Lung (tissue), 12 donors: ENCODE results near the gene TMEM174. TPM values are rescaled to one million over a fixed set of nuclear protein-coding genes. Genes with fewer than 3 reads are reported as not detected.

Experiments
- ATAC-seq: fragments of 200-7000 bp; cut with Tn5 transposase; one replicate; pipeline ENCODE4 v1.9.1; 2020; ENCODE audit warnings: moderate number of reproducible peaks; ENCODE audit not compliant: insufficient read depth, low FRiP score
- DNase-seq, 3 donors: peaks; one replicate each; pipeline ENCODE4 v3.0.0-alpha.2; 2013 to 2017
- H3K27ac ChIP-seq, 2 donors: one replicate each; pipeline ENCODE4 v1.5.1; 2013; ENCODE audit warnings: mild to moderate bottlenecking in 2 of 2, moderate library complexity in 2 of 2, control low read depth in 1 of 2, inconsistent platforms in 1 of 2, low read depth in 1 of 2, low read length in 1 of 2
- H3K27me3 ChIP-seq, 3 donors: one replicate each; pipeline ENCODE4 v1.5.1; 2013; ENCODE audit warnings: low read length in 2 of 3; ENCODE audit not compliant: control insufficient read depth in 3 of 3, insufficient read depth in 3 of 3
- H3K36me3 ChIP-seq, 4 donors: one replicate each; pipeline ENCODE4 v1.5.1; 2013; ENCODE audit warnings: low read length in 4 of 4, mild to moderate bottlenecking in 1 of 4, moderate library complexity in 1 of 4; ENCODE audit not compliant: control insufficient read depth in 4 of 4, insufficient read depth in 4 of 4
- H3K4me1 ChIP-seq, 5 donors: one replicate each; pipeline ENCODE4 v1.5.1; 2013; ENCODE audit warnings: low read length in 5 of 5, mild to moderate bottlenecking in 2 of 5, moderate library complexity in 1 of 5; ENCODE audit not compliant: control insufficient read depth in 5 of 5, insufficient read depth in 5 of 5
- H3K4me3 ChIP-seq: one replicate; pipeline ENCODE4 v1.5.1; 2013; ENCODE audit warnings: mild to moderate bottlenecking, control low read depth, moderate library complexity
- H3K9ac ChIP-seq, 2 donors: one replicate each; pipeline ENCODE4 v1.5.1; 2013; ENCODE audit warnings: low read length in 2 of 2, control low read depth in 1 of 2; ENCODE audit not compliant: insufficient read depth in 1 of 2
- H3K9me3 ChIP-seq, 4 donors: one replicate each; pipeline ENCODE4 v1.5.1; 2013; ENCODE audit warnings: low read length in 3 of 4, mild to moderate bottlenecking in 1 of 4, moderate library complexity in 1 of 4; ENCODE audit not compliant: control insufficient read depth in 4 of 4, insufficient read depth in 3 of 4
- CTCF ChIP-seq: IDR thresholded peaks from 2 replicates; pipeline ENCODE4 v1.5.1; 2012; ENCODE audit warnings: mild to moderate bottlenecking; ENCODE audit errors: control extremely low read depth, extremely low read depth
- WGBS, 2 donors: extraction: QIAGEN DNeasy Blood & Tissue Kit; methylation state at CpG; one replicate each; pipeline ENCODE4 v1.1.7; 2013; 5-methylcytosine and 5-hydroxymethylcytosine counted together
- polyA plus RNA-seq, 2 donors: library from polyadenylated mRNA; stranded (reverse); fragments of 200-250 nt; gene quantifications; one replicate each; pipeline ENCODE4 v1.2.1, GENCODE V29; 2013
- total RNA-seq, 2 donors: library from RNA; depleted of rRNA in 1 of 2; stranded (reverse); fragments of >200 nt in 1 of 2; gene quantifications; one replicate each; pipeline ENCODE4 v1.2.1, GENCODE V29; 2014 to 2021
- donor health status: control.
- donor health status: control.
- donor health status: Bipolar disorder and iron deficiency.
- donor health status: healthy.
- donor health status: DM: yes; HTN: yes; CAD: no.

The TMEM174 gene
- total and polyA plus RNA-seq, 4 donors: not detected

- Histone ChIP-seq H3K4me1 (no peaks in the 10 kb centered on the region), H3K9ac (no peak overlapping the region), H3K27ac (no peak overlapping the region), H3K4me3 (no peak overlapping the region), H3K9me3 (no peaks in the 10 kb centered on the region), H3K27me3 (peaks cover 0 to 3% (median under 1%) of the 10 kb centered on the region in 3 donors), H3K36me3 (no peaks in the 10 kb centered on the region)
- DNase-seq (no peak), ATAC-seq (no peak)
- 89 to 90% methylated on average over 5 of the region's 5 CpGs for WGBS, 2 donors
- TF ChIP-seq CTCF: no peak
Measured at GRCh38 chr5:73129143-73129542, 43.9 kb upstream of the TMEM174 start.

GRCh38 chr5:73130811-73131210 is 42.2 kb upstream of the TMEM174 start:
- H3K4me1 ChIP-seq: peaks cover 0 to 2% (median 0%) of the 10 kb centered on the region in 5 donors
- H3K36me3 ChIP-seq: no peaks in the 10 kb centered on the region
- no peaks in the 10 kb centered on the region for H3K9me3 ChIP-seq
- ATAC-seq (no peak), DNase-seq (no peak)
- TF ChIP-seq CTCF: no peak
- no peak overlapping the region for H3K4me3 ChIP-seq
- WGBS, 2 donors: 83 to 85% methylated on average over 1 of the region's 1 CpG
- H3K9ac ChIP-seq: no peak overlapping the region
- no peak overlapping the region for H3K27ac ChIP-seq
- H3K27me3 ChIP-seq: no peaks in the 10 kb centered on the region

GRCh38 chr5:73131711-73132425 is 41.1 kb upstream of the TMEM174 start:
- ATAC-seq: no peak
- no peaks in the 10 kb centered on the region for H3K9me3 ChIP-seq
- DNase-seq: no peak
- peaks cover 0 to 8% (median 0%) of the 10 kb centered on the region in 5 donors for H3K4me1 ChIP-seq
- no peak overlapping the region for H3K4me3 ChIP-seq
- H3K36me3 ChIP-seq: no peaks in the 10 kb centered on the region
- H3K27ac ChIP-seq: no peak overlapping the region
- H3K9ac ChIP-seq: no peak overlapping the region
- no peak for TF ChIP-seq CTCF
- H3K27me3 ChIP-seq: peaks cover 0 to 2% (median 0%) of the 10 kb centered on the region in 3 donors
- WGBS, 2 donors: 83 to 85% methylated on average over 3 of the region's 3 CpGs
